MM.1S (cell line): ENCODE data around the gene ASTN1.

ENCODE experiments used
- DNase-seq: peaks from one replicate; pipeline ENCODE4 v3.0.0-alpha.2; 2015
- H2AFZ ChIP-seq: fragments of 300-600 bp; sonication (generic); 2 replicates; pipeline ENCODE4 v1.6.0; 2016; ENCODE audit warnings: antibody characterized with exemption, low read length
- H3F3A ChIP-seq: fragments of 300-600 bp; sonication (generic); 2 replicates; pipeline ENCODE4 v1.6.1; 2016; ENCODE audit warnings: mild to moderate bottlenecking, antibody characterized with exemption, low read length, moderate library complexity, mixed read lengths; ENCODE audit not compliant: insufficient read depth
- H3K27ac ChIP-seq: fragments of 300-600 bp; sonication (generic); 2 replicates; pipeline ENCODE4 v1.5.1; 2016; ENCODE audit warnings: mild to moderate bottlenecking, low read length
- H3K27me3 ChIP-seq: fragments of 300-600 bp; sonication (generic); replicated peaks from 2 replicates; pipeline ENCODE4 v1.6.0; 2016; ENCODE audit warnings: low read length; ENCODE audit not compliant: insufficient read depth
- H3K36me3 ChIP-seq: fragments of 300-600 bp; sonication (generic); replicated peaks from 2 replicates; pipeline ENCODE4 v1.6.1; 2016; ENCODE audit warnings: mild to moderate bottlenecking, low read length, mixed read lengths; ENCODE audit not compliant: insufficient read depth
- H3K4me1 ChIP-seq: fragments of 300-600 bp; sonication (generic); 2 replicates; pipeline ENCODE4 v1.6.1; 2016; ENCODE audit warnings: low read length, mixed read lengths
- H3K4me2 ChIP-seq: fragments of 300-600 bp; sonication (generic); 2 replicates; pipeline ENCODE4 v1.6.0; 2016; ENCODE audit warnings: low read depth, low read length
- H3K4me3 ChIP-seq: fragments of 300-600 bp; sonication (generic); 2 replicates; pipeline ENCODE4 v1.5.1; 2016; ENCODE audit warnings: low read length, mixed read lengths
- H3K79me2 ChIP-seq: fragments of 300-600 bp; sonication (generic); 2 replicates; pipeline ENCODE4 v1.6.1; 2016; ENCODE audit warnings: mixed run types, low read length, mixed read lengths
- H3K9ac ChIP-seq: fragments of 300-600 bp; sonication (generic); 2 replicates; pipeline ENCODE4 v1.6.1; 2016; ENCODE audit warnings: low read length, mixed read lengths
- H3K9me2 ChIP-seq: fragments of 300-600 bp; sonication (generic); replicated peaks from 2 replicates; pipeline ENCODE4 v1.6.1; 2016; ENCODE audit warnings: mild to moderate bottlenecking, low read length, mixed read lengths; ENCODE audit not compliant: insufficient read depth
- H3K9me3 ChIP-seq: fragments of 300-600 bp; sonication (generic); replicated peaks from 2 replicates; pipeline ENCODE4 v1.6.1; 2016; ENCODE audit warnings: mild to moderate bottlenecking, low read length, mixed read lengths; ENCODE audit not compliant: insufficient read depth
- H4K20me1 ChIP-seq: fragments of 300-600 bp; sonication (generic); 2 replicates; pipeline ENCODE4 v1.6.1; 2016; ENCODE audit warnings: mild to moderate bottlenecking, low read length, moderate library complexity, mixed read lengths; ENCODE audit not compliant: insufficient read depth
- EZH2 ChIP-seq: fragments of 300-600 bp; sonication (generic); optimal IDR thresholded peaks from 2 replicates; pipeline ENCODE3; 2017; ENCODE audit warnings: low read depth, mild to moderate bottlenecking, antibody characterized with exemption, low read length, mixed read lengths
- EZH2phosphoT487 ChIP-seq: fragments of 300-600 bp; sonication (generic); IDR thresholded peaks from 2 replicates; pipeline ENCODE4 v1.6.1; 2018; ENCODE audit warnings: antibody characterized with exemption, low read length
- TF ChIP-seq, protein P1 (sequence below): fragments of 300-600 bp; sonication (generic); IDR thresholded peaks from 2 replicates; pipeline ENCODE4 v1.5.1; 2016; ENCODE audit warnings: antibody characterized with exemption, low read length, mixed read lengths

Gene ASTN1

DNA sequence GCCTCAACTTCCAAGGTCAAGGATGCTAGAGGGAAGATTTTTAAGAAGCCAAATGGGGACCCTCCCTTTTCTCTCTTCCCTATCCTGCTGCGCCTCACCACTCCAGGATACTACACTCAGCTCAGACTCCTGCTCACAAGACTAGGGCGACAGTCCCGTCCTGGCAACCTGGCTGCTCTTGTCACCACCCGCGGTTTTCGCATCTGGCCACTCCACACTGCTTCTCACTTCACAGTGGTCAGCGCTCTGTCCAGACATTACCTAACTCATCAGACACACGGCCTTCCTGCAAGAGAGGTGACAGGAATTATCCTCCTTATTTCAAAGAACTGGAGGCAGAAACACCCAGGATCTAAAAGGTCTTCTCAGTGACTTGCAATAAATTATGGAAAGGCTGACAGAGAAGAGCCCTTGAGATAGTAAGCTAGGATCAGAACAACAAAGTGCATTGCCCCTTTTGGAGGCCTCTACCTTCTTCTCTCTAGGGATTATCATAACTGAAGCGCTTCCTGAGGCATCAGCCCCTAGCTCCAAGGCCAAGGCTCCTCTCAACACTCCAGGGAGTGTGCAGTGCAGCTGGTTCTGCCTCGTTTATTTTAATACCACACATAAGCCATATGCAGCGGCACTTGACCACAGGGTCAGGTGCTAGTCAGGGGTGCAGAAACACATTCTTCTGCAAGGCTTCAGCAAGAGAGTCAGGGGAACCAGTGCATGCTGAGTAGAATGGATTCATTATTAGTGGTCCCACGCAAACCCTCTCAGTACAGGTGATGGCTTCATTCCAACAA, 41.9 kb downstream of the ASTN1 start:
- H3K27me3 ChIP-seq = no peaks in the 10 kb centered on the region
- H3K4me3 ChIP-seq = no peak overlapping the region
- no peaks in the 10 kb centered on the region for H3K9me3 ChIP-seq
- H2AFZ ChIP-seq = no peak overlapping the region
- H4K20me1 ChIP-seq = no peaks in the 10 kb centered on the region
- H3K9me2 ChIP-seq = no peaks in the 10 kb centered on the region
- no peak overlapping the region for H3K9ac ChIP-seq
- H3K36me3 ChIP-seq = no peaks in the 10 kb centered on the region
- no peak for DNase-seq
- no peaks in the 10 kb centered on the region for H3F3A ChIP-seq
- H3K79me2 ChIP-seq = no peaks in the 10 kb centered on the region
- H3K4me2 ChIP-seq = no peak overlapping the region
- H3K27ac ChIP-seq = no peak overlapping the region
- TF ChIP-seq, protein P1, sequence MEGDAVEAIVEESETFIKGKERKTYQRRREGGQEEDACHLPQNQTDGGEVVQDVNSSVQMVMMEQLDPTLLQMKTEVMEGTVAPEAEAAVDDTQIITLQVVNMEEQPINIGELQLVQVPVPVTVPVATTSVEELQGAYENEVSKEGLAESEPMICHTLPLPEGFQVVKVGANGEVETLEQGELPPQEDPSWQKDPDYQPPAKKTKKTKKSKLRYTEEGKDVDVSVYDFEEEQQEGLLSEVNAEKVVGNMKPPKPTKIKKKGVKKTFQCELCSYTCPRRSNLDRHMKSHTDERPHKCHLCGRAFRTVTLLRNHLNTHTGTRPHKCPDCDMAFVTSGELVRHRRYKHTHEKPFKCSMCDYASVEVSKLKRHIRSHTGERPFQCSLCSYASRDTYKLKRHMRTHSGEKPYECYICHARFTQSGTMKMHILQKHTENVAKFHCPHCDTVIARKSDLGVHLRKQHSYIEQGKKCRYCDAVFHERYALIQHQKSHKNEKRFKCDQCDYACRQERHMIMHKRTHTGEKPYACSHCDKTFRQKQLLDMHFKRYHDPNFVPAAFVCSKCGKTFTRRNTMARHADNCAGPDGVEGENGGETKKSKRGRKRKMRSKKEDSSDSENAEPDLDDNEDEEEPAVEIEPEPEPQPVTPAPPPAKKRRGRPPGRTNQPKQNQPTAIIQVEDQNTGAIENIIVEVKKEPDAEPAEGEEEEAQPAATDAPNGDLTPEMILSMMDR = no peak
- TF ChIP-seq EZH2phosphoT487 = no peak
- no peaks in the 10 kb centered on the region for H3K4me1 ChIP-seq

DNA sequence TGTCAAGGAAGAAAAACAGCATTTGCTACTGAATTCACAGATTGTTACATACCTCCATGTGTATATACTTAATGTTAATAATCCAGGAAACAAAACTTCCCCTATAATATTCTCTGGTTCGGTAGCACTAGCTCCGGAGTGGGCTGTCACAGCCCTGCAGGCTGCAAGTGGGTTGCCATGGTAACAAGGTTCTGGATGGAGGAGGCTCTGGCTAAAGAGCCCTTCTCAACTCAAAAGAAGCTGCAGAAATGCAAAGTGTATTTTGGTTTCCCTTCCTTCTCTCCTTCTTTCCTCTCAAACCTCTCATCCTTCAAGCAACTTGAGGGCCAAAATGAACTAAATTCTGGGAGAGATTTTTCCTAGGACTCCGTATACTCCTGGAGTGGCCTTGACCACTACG, 45.2 kb downstream of the ASTN1 start:
- Histone ChIP-seq H3K9me2 (no peaks in the 10 kb centered on the region), H3K27ac (no peak overlapping the region), H3K9ac (no peak overlapping the region), H3K4me3 (no peak overlapping the region), H3K36me3 (no peaks in the 10 kb centered on the region), H2AFZ (no peak overlapping the region), H3K4me1 (no peaks in the 10 kb centered on the region), H4K20me1 (no peaks in the 10 kb centered on the region), H3F3A (no peaks in the 10 kb centered on the region), H3K79me2 (no peaks in the 10 kb centered on the region), H3K27me3 (no peaks in the 10 kb centered on the region), H3K9me3 (no peaks in the 10 kb centered on the region), H3K4me2 (no peak overlapping the region)
- TF ChIP-seq EZH2 (no peak), EZH2phosphoT487 (no peak)
- TF ChIP-seq, protein P1 = no peak
- no peak for DNase-seq

DNA sequence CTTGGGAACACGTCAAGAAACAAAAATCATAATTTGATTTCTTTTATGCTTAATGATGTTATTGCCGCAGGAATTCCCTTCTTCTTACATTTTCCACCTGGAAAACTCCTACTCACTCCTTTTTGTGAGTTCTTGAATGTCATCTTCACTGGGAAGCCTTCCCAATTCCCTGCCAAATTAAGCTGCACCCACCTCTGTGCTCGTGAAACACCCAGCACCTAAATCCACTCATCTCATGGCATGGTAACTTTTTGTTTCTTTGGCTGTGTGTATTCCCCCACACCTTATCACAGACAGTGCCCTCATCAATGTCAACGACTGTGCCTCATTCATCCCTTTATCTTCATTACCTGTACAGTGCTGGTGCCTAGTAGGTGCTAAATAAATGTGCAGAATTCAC, 45.6 kb downstream of the ASTN1 start:
- Histone ChIP-seq H4K20me1 (no peaks in the 10 kb centered on the region), H3F3A (no peaks in the 10 kb centered on the region), H3K79me2 (no peaks in the 10 kb centered on the region), H3K4me1 (no peaks in the 10 kb centered on the region), H3K4me3 (no peak overlapping the region), H3K36me3 (no peaks in the 10 kb centered on the region), H3K4me2 (no peak overlapping the region), H2AFZ (no peak overlapping the region), H3K9ac (no peak overlapping the region), H3K27ac (no peak overlapping the region), H3K9me3 (no peaks in the 10 kb centered on the region), H3K9me2 (no peaks in the 10 kb centered on the region), H3K27me3 (no peaks in the 10 kb centered on the region)
- TF ChIP-seq, protein P1 = no peak
- TF ChIP-seq EZH2 = no peak
- TF ChIP-seq EZH2phosphoT487 = no peak
- no peak for DNase-seq
